NCI-H2171 treated with DMSO at 0.1 percent for 48 hours (cell line): ENCODE results near the gene DCHS2.

ENCODE experiments used
- DNase-seq: peaks from one replicate; lab custom pipeline; 2025; lab: John Stamatoyannopoulos, UW

The DCHS2 gene

GRCh38 chr4:154390324-154390723 lies 101.3 kb downstream of the DCHS2 start:
- DNase-seq = no peak

- DNase-seq = no peak
Observed at GRCh38 chr4:154389148-154389547, 102.5 kb downstream of the DCHS2 start.

GRCh38 chr4:154384012-154384411 lies 107.6 kb downstream of the DCHS2 start:
- DNase-seq = no peak

- no peak for DNase-seq
Observed at GRCh38 chr4:154376486-154376885, 115.1 kb downstream of the DCHS2 start.

GRCh38 chr4:154368060-154368459 lies 123.5 kb downstream of the DCHS2 start:
- no peak for DNase-seq

GRCh38 chr4:154367659-154368058 lies 123.9 kb downstream of the DCHS2 start:
- no peak for DNase-seq

- no peak for DNase-seq
Observed at GRCh38 chr4:154366956-154367355, 124.6 kb downstream of the DCHS2 start.

- DNase-seq = no peak
Observed at GRCh38 chr4:154364066-154364845, 127.3 kb downstream of the DCHS2 start.

- DNase-seq = no peak
Observed at GRCh38 chr4:154361450-154361849, 130.1 kb downstream of the DCHS2 start.

- DNase-seq = no peak
Observed at GRCh38 chr4:154360491-154360890, 131.1 kb downstream of the DCHS2 start.

- no peak for DNase-seq
Observed at GRCh38 chr4:154354883-154355282, 136.7 kb downstream of the DCHS2 start.

- no peak for DNase-seq
Observed at GRCh38 chr4:154349829-154350228, 141.8 kb downstream of the DCHS2 start.

- no peak for DNase-seq
Observed at GRCh38 chr4:154348657-154349056, 142.9 kb downstream of the DCHS2 start.

- no peak for DNase-seq
Observed at GRCh38 chr4:154345359-154345758, 146.2 kb downstream of the DCHS2 start.

GRCh38 chr4:154344686-154345085 lies 146.9 kb downstream of the DCHS2 start:
- no peak for DNase-seq

- no peak for DNase-seq
Observed at GRCh38 chr4:154343651-154344050, 147.9 kb downstream of the DCHS2 start.

GRCh38 chr4:154341448-154341847 lies 150.2 kb downstream of the DCHS2 start:
- no peak for DNase-seq

GRCh38 chr4:154335588-154335987 lies 156.0 kb downstream of the DCHS2 start:
- no peak for DNase-seq

GRCh38 chr4:154332681-154333421 lies 158.7 kb downstream of the DCHS2 start:
- no peak for DNase-seq

- DNase-seq = no peak
Observed at GRCh38 chr4:154329939-154330338, 161.7 kb downstream of the DCHS2 start.

GRCh38 chr4:154329268-154329868 lies 162.2 kb downstream of the DCHS2 start:
- no peak for DNase-seq

GRCh38 chr4:154328030-154328429 lies 163.6 kb downstream of the DCHS2 start:
- no peak for DNase-seq

GRCh38 chr4:154320521-154320920 lies 171.1 kb downstream of the DCHS2 start:
- no peak for DNase-seq
